SKM-1 (cell line): ENCODE measurements around the gene PCDH9.
"Not testable (repeated sequence)": the region's sequence is repeated elsewhere in the genome, so short reads cannot be mapped to it uniquely, and the experiment has no call there.

Experiments
- DNase-seq: peaks from one replicate; lab custom pipeline; 2025; ENCODE audit not compliant: unreplicated experiment; lab: John Stamatoyannopoulos, UW

The PCDH9 gene

DNA sequence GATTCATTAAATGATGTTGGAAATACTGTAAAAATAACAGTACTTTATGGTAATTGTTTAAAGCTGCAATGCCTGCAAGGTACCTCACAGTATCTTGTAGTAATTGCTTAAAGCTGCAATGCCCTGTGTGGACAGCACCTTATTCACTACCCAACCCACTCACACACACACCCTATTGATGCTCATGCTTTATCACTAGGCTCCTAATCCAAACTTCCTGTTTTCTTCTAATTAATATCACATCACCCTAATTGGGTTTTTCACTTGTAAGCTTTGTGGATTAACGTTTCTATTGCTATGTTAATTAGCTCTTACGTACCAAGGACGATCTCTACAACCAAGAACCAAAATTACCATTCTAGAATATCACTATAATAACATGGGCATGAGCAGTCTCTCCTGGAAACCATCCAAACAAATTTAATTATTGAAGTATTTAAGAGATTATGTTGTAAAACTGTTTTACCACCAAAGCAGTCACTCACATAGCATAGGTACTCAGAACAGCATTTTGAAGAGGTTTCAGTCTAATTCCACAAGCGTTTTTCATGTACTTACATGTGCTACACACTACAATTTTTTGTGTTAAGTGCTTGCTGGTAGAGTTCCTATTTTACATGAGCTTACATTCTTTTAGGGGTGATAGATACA, 303.8 kb downstream of the PCDH9 start:
- no peak for DNase-seq

DNA sequence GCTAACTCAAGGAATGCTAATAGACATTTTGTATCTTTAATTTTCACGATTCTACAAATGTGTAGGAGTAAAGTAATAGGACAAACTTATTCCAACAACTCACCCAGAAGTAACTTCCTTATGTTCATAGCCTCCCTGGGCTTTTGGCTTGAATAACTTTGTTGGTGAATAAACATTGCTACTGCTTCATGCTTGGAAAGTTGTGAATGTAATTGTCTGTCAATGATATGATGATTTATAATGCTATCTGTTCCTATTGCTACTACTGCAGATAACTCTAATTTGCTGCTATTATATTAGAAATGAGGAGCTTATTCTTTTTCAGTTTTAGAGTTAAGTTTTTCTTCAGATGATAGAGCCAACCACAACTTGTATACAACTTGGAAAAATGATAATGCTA, 307.7 kb downstream of the PCDH9 start:
- DNase-seq, result no peak

DNA sequence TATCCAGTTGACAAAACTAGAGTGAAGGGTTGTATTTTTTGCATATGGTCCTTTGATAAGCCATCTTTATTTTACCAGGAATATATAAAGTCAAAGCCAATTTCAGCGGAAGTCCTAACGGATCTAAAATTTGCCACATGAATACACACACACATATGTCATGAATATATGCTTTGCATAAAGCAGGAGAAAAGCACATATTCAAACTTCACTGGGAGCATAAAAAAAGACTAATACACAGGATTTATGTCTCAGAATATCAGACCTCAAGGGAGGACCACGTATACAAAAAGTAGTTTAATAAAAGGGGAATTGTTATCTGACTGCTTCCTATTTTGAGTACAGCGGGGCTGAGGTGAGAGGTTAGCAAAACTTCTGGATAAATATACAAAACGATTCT, 308.7 kb downstream of the PCDH9 start:
- DNase-seq, result no peak

DNA sequence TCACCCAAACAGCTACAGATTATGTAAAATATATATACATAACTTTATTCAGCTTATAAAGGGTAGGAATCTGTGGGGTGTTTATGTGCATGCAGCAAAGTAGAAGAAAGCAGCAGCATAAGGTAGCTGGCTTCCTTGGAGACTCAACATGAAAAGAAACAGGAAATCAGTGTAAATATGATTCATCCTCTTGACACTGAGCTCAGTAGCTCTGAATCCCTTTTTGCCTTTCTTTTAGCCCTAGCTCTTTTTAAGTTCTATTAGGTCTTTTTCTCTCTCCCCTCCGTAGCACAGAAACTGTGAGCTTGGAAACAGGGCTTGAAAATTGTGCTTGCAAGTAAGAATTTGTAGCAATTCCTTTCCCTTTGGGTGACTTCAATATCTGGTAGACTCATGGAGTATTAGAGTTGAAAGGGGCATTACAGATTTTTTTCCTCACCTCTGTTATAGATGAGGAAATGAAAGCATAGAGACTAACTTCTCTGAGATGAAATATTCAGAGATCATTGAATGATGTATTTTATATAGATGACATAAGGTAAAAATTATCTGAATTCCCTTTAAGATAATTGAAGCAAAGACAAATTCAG, 314.4 kb downstream of the PCDH9 start:
- DNase-seq, result no peak

DNA sequence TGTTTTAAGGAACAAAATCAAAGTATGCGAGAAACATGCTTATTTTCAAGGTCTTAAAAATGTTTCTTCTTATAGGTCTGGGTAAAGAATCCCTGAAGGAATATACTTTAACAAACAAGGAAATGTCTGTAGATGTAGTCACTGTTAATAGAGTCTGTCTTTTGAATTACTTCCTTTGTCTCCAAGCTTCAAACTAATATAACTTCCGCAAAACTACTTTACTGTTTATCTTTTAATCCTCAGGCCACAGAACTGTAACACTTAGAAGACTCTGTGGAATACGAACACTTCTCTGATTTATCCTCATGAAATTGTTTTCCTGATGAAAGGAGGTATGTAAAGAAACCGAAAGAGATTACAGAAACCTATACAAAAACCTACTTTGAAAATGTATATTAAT, 316.0 kb downstream of the PCDH9 start:
- DNase-seq, result no peak

DNA sequence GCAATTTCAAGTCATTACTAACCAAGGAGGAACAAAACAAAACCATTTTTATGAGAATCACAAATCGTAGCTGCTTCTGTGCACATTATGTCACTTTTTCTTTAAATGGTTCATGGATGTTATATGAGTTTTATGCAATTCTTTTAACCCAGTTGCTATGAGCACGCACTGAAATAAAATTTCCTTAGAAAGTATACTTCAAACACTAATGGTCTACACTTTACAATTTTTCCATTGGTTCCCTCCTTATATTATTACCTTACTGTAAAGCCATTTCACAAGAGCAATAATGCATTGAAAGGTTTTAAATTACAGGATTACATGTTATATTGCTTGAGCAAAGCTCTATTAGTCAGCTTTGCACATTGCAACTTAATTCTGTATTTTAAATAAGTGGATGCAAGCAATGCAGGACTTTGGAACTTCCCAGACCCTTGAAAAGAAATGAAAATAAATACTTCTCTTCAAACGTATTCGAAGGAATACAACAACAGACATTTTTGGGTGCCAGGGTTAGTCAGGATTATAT, 318.7 kb downstream of the PCDH9 start:
- no peak for DNase-seq

DNA sequence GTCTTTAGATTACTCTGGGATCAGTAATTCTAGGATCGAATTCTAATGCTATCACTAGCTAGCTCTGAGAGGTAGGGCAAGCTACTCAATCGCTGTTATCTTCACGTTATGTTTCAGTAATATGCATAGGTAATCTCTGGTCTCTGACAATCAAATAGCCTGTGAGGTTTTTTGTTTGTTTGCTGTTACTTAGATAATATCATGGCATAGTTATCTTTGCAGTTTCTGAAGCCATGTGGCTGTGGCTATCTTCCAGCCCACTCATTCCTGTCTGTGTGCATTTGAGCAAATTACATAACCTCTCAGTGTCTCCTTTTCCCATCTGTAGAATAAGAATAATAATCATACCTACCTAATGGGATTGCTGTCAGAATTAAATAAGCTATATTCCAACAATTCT, 330.2 kb downstream of the PCDH9 start:
- DNase-seq, result no peak

DNA sequence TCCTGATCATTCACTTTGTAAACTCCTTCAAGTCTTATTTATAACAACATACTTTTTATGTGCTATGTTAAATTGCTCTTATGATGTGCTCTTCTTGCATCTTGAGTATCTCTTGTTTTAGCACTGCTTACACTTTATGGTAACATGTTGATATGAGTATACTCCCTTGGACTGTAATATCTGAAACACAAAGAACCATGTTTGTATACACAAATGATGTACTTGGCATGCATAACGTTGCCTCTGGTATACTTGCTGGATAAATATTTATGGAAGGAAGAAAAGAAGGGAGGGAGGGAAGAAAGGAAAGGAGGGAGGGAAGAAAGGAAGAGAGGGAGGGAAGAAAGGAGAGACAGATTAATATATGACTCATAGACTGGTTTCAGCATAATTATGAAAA, 333.2 kb downstream of the PCDH9 start:
- no peak for DNase-seq

DNA sequence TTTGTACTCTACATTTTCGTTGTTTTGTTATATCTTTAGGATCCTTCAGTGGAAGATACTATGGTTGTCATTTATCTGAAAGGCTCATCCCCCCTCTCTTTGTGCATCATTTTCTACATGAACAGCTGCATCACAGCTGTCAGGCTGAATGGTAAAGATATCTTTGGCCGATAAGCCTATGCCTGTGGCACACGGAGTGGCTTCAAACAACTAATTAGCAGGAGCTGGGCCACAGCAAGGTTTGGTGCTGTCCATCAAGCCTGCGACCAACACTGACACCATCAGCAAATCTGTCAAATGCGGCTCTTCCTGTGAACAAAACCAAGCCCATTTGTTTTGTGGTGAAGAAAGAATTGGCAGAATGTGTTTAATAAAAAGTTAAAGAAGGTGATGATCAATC, 334.4 kb downstream of the PCDH9 start:
- no peak for DNase-seq

DNA sequence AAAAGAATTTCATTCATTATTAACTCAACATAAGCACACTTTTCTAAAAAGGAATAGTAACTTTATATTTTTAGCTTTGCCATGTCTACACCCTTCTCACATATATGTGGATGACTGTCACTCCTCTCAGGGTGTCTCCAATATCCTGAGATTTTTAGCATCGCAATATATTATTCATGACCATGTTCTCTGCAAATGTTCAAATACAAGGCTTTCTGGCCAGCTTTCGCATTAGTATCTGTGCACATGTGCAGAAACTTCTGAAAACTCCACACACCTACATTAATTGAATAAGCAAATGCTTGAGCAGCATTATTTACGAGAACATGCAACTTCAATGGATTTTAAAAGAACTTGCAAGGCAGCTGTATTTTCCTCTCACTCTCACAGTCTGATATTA, 334.8 kb downstream of the PCDH9 start:
- no peak for DNase-seq

DNA sequence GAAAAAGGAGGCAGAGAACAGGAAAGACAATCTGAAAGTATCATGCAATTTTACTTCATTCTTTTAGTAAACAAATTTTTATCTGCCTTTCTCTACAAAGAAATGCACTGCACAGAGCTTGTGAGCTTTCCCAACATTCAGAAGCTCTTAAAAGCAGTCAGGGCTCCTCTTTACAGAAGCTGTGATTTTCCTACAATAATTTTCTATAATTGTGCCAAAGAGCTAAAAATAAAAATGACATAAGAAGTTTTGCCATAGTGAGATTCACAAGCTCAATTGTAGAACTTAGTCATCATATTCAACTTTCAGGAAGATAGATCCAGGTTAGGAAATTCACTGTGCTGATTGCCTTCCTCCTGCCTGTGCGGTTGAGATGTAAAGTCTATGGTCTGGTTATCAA, 341.4 kb downstream of the PCDH9 start:
- no peak for DNase-seq

DNA sequence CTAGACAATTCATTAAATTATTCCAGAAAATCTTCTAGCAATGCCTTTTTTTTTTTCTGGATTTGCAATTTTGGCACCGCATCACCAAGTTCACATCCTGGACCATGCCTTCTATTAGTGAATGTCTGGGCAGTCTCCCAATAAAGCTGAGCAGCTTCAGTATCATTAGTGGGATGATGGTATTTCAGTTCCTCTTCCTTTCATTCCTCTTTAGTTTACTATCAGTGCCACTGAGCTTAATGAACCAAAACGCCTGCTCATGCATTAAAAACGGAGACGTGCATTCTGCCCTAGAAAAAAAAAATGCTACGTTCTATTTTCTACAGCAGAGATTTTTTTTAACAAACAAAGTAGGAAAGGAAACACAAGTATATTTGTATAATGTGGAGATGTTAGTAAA, 343.0 kb downstream of the PCDH9 start:
- no peak for DNase-seq

DNA sequence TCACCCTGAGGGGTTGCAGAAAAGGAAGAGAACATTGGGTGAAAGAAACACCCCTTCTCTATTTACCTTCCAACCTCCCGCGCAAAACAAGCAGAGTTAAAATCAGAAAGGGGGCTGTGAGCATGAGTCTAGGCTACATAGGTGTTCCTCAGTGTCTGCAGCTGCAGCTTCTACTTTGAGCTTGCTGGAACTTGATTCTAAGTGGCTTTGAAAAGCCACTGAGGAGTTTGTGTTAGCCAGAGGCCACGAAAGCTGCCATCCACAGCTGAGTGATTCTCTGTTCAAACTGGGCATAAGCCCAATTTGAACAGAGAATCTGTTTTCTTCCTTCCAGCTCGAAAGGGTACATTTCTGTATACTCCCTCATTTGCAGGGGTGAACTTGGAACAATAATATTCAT, 343.9 kb downstream of the PCDH9 start:
- no peak for DNase-seq

DNA sequence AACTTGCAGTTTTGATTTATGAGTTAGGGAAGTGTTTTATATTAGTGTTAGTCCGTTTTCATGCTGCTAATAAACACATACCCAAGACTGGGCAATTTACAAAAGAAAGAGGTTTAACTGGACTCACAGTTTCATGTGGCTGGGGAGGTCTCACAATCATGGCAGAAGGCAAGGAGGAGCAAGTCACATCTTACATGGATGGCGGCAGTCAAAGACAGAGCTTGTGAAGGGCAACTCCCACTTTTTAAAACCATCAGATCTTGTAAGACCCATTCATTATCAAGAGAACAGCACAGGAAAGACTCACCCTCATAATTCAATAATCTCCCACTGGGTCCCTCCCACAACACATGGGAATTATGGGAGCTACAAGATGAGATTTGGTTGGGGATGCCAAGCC, 349.0 kb downstream of the PCDH9 start:
- not testable (repeated sequence) for DNase-seq

DNA sequence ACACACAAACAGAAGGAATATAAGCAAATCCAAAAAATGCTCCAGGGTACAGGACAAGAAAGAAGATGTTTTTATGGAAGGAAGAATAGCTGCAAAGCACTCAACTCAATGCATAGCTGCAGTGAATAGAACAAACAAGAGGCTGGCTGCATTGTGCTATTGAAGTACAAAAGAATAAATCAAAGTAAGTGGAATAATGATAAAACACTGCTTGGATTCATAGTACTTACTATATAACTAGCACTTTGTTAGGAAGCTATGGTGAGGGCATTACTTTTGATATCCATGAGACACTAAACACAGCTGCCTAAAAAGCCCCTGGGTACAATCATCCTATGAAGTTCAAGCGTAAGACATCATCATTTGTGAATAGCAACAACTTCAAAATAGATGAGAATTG, 350.1 kb downstream of the PCDH9 start:
- no peak for DNase-seq

DNA sequence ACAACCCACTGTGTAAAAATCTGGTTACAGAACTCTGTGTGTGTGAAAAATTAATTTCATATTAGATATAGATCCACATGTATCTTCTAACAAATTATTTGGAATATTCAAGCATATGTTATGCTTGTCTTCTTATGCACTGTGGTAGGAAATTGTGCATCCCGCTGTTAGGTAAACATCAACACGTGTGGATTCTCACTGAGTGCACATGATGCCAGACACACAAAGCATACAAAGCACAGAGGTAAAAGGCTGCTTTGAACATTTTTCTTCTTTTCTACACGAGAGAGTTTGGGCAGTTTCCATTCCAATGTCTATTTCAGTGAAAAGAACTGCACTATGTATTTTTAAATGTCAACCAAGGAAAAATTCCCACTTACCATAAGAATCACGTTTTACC, 354.9 kb downstream of the PCDH9 start:
- DNase-seq, result no peak

DNA sequence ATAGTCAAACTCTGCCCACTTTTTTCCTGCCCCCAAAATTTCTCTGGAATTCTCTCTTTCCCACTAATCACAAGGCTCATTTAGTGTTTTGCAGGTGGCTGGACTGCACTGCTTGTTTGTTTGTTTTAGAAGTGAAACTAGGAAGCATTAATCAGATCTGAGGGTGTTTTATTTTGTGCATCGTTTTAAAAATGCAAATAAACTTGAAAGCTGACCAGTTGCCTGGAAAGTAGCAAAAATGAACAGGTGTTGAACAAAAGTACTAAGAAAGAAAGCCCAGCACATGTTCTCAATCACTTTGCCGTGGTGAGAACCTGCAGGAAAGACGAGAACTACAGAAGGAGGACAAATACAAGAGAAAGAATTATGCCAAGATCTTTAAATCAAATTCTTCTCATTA, 365.5 kb downstream of the PCDH9 start:
- DNase-seq, result no peak

DNA sequence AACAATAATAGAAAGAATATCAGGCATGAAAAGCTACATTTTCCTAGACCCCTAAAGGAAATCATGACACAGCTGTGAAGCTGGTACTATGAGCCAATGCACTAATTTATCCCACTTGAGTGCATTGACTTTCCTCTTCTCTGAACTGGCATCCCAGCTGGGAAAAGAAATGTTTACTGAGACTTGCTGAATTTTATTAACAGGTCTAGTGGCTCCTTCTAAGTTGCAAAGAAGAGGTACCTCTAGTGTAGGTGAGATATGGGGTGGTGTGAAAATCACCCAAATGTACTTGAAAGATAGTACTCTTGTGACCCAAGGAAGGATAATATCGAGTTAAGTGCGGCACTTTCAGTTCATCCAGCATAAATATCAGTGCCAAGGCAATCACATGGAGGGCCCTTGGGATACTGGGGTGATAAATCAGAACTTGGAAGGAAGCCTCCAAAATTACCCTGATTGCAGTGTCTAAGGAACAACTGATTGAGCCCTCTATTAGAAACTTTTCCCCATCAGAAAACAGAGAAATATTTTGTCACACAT, 369.2 kb downstream of the PCDH9 start:
- DNase-seq, result no peak

DNA sequence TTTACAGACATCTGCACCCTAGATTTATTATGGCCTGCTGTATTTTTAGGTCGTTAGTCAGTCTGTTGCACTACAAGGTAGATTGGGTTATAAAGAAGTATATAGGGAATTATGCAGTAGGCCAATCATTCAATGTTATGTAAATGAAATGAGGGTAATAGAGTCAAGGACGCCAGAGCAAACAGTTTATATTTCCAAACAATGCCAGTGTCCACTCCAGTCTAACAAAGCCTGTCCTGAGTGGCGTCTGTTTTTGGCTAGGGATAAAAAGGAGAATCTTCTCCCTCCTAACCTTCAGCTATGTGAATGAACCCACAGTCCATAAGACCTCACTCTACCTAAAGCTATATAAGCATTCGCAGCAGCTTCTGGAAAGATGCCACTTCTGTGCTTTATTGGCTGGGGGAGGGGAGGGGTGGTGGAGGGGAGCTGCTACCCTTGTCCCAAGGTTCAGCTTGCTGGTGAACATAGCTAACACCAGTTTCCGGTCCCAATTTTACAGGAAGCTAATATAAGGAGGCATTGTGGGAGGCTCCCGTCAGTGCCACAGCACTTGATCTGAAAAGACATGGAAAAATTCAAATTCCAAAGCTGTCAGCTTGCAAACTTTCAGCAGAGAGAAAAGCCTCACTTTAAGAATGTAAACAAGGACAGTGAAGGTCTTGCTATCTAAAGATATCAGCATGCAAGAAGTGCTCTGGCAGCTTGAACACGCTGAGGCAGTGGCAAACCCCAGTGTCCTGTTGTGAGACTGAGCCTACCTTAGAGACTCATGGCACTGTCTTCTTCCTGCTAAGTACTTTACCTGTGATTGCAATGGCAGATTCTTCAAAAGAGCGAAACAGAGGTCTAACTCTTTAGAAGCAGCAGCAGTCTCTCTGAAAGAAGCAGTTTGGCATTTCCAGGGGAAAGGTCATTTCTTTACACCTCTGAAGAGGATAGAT, 369.9 kb downstream of the PCDH9 start:
- DNase-seq, result no peak

DNA sequence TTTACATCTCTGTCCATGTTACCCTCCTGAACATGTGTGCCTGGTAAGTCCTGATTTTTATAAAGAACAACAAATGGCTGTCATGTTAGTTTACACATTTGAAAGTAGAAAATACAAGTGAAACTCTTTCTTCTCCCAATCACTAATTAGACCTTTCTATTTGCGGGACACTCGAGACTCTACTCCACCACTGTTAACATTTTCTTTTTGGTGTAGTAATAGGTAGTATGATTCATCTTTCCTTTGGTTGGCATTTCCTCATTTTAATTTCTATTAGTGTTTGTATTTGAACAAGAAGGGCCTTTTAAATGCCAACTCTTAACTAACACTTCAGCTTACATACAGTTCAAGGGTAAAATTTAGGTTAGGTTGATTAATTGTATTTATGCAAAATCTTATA, 371.1 kb downstream of the PCDH9 start:
- DNase-seq, result no peak

DNA sequence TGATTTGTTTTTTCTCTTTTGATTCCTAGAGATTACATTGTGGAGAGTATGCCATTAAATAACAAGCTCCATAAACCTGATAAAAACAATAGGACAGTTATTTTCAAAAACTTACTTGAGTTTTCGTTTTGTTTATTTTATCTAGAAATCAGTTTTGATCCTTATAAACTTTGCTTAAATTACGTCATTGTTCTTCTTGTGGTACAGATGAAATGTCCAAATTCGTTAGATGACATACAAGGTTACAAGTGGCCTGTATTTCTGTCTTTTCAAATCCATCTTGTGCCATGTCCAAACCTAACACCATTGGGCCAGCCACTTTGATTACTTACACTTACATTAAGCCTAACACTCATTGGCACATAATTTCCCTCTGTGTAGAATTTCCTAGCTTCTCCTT, 372.0 kb downstream of the PCDH9 start:
- no peak for DNase-seq

DNA sequence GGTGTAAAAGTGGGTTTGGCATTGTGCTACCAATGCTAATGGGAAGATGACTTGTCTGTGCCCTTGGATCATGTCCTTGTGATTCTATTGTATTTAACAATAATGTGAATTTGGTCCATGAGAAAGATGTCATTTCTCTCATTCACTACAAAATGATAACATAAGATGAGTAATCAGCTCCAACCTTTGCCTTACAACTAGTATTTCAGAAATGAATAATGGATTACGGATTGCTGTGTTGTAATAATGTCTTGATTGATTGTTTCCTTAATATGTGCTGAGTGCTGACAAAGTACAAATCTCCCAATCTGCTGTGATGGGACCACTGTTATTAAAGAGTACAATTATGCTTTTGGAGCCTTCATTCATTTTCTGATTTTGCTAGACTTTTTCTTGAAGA, 375.0 kb downstream of the PCDH9 start:
- no peak for DNase-seq
